Lung (tissue), 12 donors: ENCODE measurements around the gene KCNJ14. TPM values are rescaled to one million over a fixed set of nuclear protein-coding genes. Genes with fewer than 3 reads are reported as not detected.

ENCODE experiments used
- ATAC-seq: fragments of 200-7000 bp; cut with Tn5 transposase; one replicate; pipeline ENCODE4 v1.9.1; 2020; ENCODE audit warnings: moderate number of reproducible peaks; ENCODE audit not compliant: insufficient read depth, low FRiP score
- DNase-seq, 3 donors: peaks; one replicate each; pipeline ENCODE4 v3.0.0-alpha.2; 2013 to 2017
- H3K27ac ChIP-seq, 2 donors: one replicate each; pipeline ENCODE4 v1.5.1; 2013; ENCODE audit warnings: mild to moderate bottlenecking in 2 of 2, moderate library complexity in 2 of 2, control low read depth in 1 of 2, inconsistent platforms in 1 of 2, low read depth in 1 of 2, low read length in 1 of 2
- H3K27me3 ChIP-seq, 3 donors: one replicate each; pipeline ENCODE4 v1.5.1; 2013; ENCODE audit warnings: low read length in 2 of 3; ENCODE audit not compliant: control insufficient read depth in 3 of 3, insufficient read depth in 3 of 3
- H3K36me3 ChIP-seq, 4 donors: one replicate each; pipeline ENCODE4 v1.5.1; 2013; ENCODE audit warnings: low read length in 4 of 4, mild to moderate bottlenecking in 1 of 4, moderate library complexity in 1 of 4; ENCODE audit not compliant: control insufficient read depth in 4 of 4, insufficient read depth in 4 of 4
- H3K4me1 ChIP-seq, 5 donors: one replicate each; pipeline ENCODE4 v1.5.1; 2013; ENCODE audit warnings: low read length in 5 of 5, mild to moderate bottlenecking in 2 of 5, moderate library complexity in 1 of 5; ENCODE audit not compliant: control insufficient read depth in 5 of 5, insufficient read depth in 5 of 5
- H3K4me3 ChIP-seq: one replicate; pipeline ENCODE4 v1.5.1; 2013; ENCODE audit warnings: mild to moderate bottlenecking, control low read depth, moderate library complexity
- H3K9ac ChIP-seq, 2 donors: one replicate each; pipeline ENCODE4 v1.5.1; 2013; ENCODE audit warnings: low read length in 2 of 2, control low read depth in 1 of 2; ENCODE audit not compliant: insufficient read depth in 1 of 2
- H3K9me3 ChIP-seq, 4 donors: one replicate each; pipeline ENCODE4 v1.5.1; 2013; ENCODE audit warnings: low read length in 3 of 4, mild to moderate bottlenecking in 1 of 4, moderate library complexity in 1 of 4; ENCODE audit not compliant: control insufficient read depth in 4 of 4, insufficient read depth in 3 of 4
- WGBS, 2 donors: extraction: QIAGEN DNeasy Blood & Tissue Kit; methylation state at CpG; one replicate each; pipeline ENCODE4 v1.1.7; 2013; 5-methylcytosine and 5-hydroxymethylcytosine counted together
- polyA plus RNA-seq, 2 donors: library from polyadenylated mRNA; stranded (reverse); fragments of 200-250 nt; gene quantifications; one replicate each; pipeline ENCODE4 v1.2.1, GENCODE V29; 2013
- total RNA-seq, 2 donors: library from RNA; depleted of rRNA in 1 of 2; stranded (reverse); fragments of >200 nt in 1 of 2; gene quantifications; one replicate each; pipeline ENCODE4 v1.2.1, GENCODE V29; 2014 to 2021
- TF ChIP-seq, protein P1 (sequence below): IDR thresholded peaks from 2 replicates; pipeline ENCODE4 v1.5.1; 2012; ENCODE audit warnings: mild to moderate bottlenecking; ENCODE audit errors: control extremely low read depth, extremely low read depth
- donor health status: control.
- donor health status: control.
- donor health status: Bipolar disorder and iron deficiency.
- donor health status: healthy.
- donor health status: DM: yes; HTN: yes; CAD: no.

KCNJ14 gene
- total and polyA plus RNA-seq, 4 donors, result 0.21 to 0.83 (median 0.59) TPM

DNA sequence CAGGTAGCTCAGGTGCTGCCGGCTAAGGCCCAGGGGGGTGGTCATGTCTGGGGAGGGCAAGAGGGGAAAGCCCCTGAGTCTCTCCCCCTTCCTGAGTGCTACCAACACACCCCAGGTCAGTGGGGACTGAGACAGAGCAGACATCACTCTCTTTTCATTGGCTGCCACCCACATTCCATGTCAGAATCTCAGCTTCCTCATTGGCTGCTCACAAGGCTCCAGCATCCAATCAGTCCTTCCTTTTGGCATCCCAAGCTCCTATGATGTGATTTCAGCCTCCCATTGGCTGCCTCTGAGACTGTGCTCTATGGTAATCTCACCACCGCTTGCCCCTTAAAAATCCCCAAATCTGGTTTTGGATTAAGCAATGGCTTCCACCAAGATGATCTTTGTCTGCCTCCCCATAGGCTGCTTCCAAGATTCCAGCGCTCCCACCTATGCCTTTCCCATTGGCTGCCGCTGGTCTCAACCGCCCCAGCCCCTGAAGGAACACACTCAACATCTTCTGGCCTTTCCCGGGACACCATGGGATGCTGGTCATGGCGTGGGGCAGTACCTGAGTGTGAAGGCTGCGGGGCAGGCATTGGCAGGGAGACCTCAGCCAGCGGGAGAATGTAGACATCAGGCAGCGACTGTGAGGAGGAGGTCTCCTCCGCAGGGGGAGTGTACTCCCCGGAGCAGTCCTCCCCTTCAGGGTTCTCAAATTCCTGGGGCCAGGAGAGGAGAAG lies 54.3 kb downstream of the KCNJ14 start:
- no peak overlapping the region for H3K27ac ChIP-seq
- DNase-seq (no peak), ATAC-seq (no peak)
- H3K36me3 ChIP-seq, result no peaks in the 10 kb centered on the region
- H3K9ac ChIP-seq, result no peak overlapping the region
- WGBS, 2 donors, result 81% methylated on average over 12 of the region's 12 CpGs
- peaks cover 0 to 5% (median 0%) of the 10 kb centered on the region in 4 donors for H3K9me3 ChIP-seq
- H3K4me1 ChIP-seq, result peaks cover 0 to 10% (median 0%) of the 10 kb centered on the region in 5 donors
- TF ChIP-seq, protein P1, sequence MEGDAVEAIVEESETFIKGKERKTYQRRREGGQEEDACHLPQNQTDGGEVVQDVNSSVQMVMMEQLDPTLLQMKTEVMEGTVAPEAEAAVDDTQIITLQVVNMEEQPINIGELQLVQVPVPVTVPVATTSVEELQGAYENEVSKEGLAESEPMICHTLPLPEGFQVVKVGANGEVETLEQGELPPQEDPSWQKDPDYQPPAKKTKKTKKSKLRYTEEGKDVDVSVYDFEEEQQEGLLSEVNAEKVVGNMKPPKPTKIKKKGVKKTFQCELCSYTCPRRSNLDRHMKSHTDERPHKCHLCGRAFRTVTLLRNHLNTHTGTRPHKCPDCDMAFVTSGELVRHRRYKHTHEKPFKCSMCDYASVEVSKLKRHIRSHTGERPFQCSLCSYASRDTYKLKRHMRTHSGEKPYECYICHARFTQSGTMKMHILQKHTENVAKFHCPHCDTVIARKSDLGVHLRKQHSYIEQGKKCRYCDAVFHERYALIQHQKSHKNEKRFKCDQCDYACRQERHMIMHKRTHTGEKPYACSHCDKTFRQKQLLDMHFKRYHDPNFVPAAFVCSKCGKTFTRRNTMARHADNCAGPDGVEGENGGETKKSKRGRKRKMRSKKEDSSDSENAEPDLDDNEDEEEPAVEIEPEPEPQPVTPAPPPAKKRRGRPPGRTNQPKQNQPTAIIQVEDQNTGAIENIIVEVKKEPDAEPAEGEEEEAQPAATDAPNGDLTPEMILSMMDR, result no peak
- H3K4me3 ChIP-seq, result no peak overlapping the region
- peaks cover 0 to 27% (median 21%) of the 10 kb centered on the region in 3 donors for H3K27me3 ChIP-seq

DNA sequence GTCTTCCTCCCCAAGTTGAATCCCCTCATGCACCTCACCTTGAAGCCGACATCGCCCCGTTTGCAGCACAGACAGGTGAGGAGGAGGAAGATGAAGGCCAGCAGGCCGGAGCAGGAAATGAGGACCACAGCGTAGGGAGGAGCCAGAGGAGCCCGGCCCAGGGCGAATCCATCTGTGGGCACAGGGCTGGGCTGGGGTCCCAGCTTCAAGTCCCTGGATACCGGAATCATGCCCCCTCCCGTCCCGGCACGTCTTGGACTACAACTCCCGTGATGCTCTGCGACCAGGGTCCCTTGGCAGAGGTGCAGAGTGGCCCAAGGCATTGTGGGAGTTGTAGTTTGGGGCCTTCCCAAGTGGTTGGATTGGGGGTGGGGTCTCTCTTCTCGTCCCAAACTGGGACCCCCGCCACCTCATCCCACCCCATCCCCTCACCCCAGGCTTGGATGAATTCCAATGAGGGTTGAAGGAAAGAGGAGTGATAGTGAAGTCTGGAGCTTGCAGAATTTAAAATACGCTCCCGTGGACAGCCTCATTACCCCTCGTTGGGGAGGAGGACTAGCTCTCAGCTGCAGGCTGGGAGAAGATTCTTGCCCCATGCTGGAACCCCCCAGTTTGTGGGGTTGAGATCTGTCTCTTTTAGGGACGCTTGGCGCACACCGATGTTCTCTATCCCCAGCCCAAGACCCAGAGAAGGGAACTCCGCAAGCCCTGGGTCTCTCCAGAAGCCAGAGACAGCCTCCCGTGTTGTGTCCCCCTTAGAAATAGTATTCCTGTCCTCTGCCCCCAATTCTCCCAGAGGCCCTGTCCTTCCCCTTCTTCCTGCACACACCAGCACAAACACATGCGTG lies 55.3 kb downstream of the KCNJ14 start:
- H3K27me3 ChIP-seq, result peaks cover 0 to 27% (median 21%) of the 10 kb centered on the region in 3 donors
- H3K9me3 ChIP-seq, result peaks cover 0 to 5% (median 0%) of the 10 kb centered on the region in 4 donors
- ATAC-seq (peak; percentile 70), DNase-seq (peak; percentile 53 to 62 (median 58))
- no peaks in the 10 kb centered on the region for H3K36me3 ChIP-seq
- no peak overlapping the region for H3K4me3 ChIP-seq
- TF ChIP-seq, protein P1, result no peak
- 14 to 15% methylated on average over 24 of the region's 24 CpGs for WGBS, 2 donors
- peaks cover 0 to 10% (median 0%) of the 10 kb centered on the region in 5 donors for H3K4me1 ChIP-seq
- H3K27ac ChIP-seq, result no peak overlapping the region
- H3K9ac ChIP-seq, result no peak overlapping the region

DNA sequence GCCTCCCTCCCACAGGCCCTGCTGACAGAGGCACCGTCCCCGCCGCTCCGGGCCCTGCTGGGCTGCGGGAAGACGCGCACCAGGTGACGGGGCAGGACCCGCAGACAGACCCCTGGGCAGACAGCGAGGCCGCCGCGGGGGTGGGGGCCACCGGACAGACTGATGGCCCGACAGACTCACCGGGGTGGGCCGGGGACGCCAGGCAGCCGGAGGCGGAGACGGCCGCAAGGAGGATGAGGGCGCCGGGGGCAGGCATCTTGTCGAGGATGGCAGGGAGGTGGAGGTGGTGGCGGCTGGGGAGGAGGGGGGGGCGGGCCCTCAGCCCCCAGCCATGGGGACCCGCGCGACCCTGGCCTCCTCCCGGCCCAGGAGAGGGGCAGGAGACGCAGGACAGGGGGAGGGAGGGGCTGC lies 56.0 kb downstream of the KCNJ14 start:
- Histone ChIP-seq H3K9me3 (peaks cover 0 to 5% (median 0%) of the 10 kb centered on the region in 4 donors), H3K36me3 (no peaks in the 10 kb centered on the region), H3K4me3 (no peak overlapping the region), H3K9ac (no peak overlapping the region), H3K27me3 (peaks cover 0 to 27% (median 21%) of the 10 kb centered on the region in 3 donors), H3K27ac (no peak overlapping the region), H3K4me1 (peaks cover 0 to 10% (median 0%) of the 10 kb centered on the region in 5 donors)
- 1 to 3% methylated on average over 21 to 32 of the region's 32 CpGs for WGBS, 2 donors
- DNase-seq, result no peak
- TF ChIP-seq, protein P1, result no peak
- no peak for ATAC-seq
